Measurements from ENCODE around the gene VDAC1. TPM values are rescaled to one million over a fixed set of nuclear protein-coding genes. Genes with fewer than 3 reads are reported as not detected.

VDAC1 gene
- total and polyA plus RNA-seq, 2 of the 8 experiments (the other 6 are each of a cell fraction or from before 2014, with no cell fraction given) = 111 to 301 TPM

GRCh38 chr5:133985540-133986180 is 19.1 kb downstream of the VDAC1 start (continued):
- no peak for TF ChIP-seq RBBP5 (IDR thresholded peaks at IDR 0.05; ENCODE audit: borderline replicate concordance, low read depth, low read length)

Measured in H1 (cell line).